Measurements from ENCODE around the gene FIS1.
"Not testable (repeated sequence)": the region's sequence is repeated elsewhere in the genome, so short reads cannot be mapped to it uniquely, and the experiment has no call there.

- not testable (repeated sequence) for TF ChIP-seq CTCF (IDR thresholded peaks at IDR 0.05; ENCODE audit: low read depth, low read length, poor library complexity, severe bottlenecking); EZH2phosphoT487 (IDR thresholded peaks at IDR 0.05; ENCODE audit: borderline replicate concordance, low read length)
Measured at GRCh38 chr7:101285880-101286279, 41.0 kb upstream of the FIS1 start.
